Hepatocyte (in vitro differentiated cells): ENCODE results near the gene ABHD3.

Source experiments
- CTCF ChIP-seq: fragments of 200-600 bp; sonication (generic); IDR thresholded peaks from 2 replicates; pipeline ENCODE4 v1.5.1; 2016; ENCODE audit warnings: antibody characterized with exemption, mild to moderate bottlenecking; ENCODE audit not compliant: poor library complexity
- EZH2 ChIP-seq: fragments of 200-600 bp; sonication (generic); IDR thresholded peaks from 2 replicates; pipeline ENCODE4 v1.6.1; 2016; ENCODE audit warnings: antibody characterized with exemption, mild to moderate bottlenecking, borderline replicate concordance
- EZH2phosphoT487 ChIP-seq: fragments of 200-600 bp; sonication (generic); IDR thresholded peaks from one replicate; pipeline ENCODE4 v1.6.1; 2018; ENCODE audit warnings: antibody characterized with exemption, mild to moderate bottlenecking, low read depth, moderate library complexity; ENCODE audit not compliant: unreplicated experiment, severe bottlenecking

GRCh38 chr18:21650311-21650710 is 54.3 kb downstream of the ABHD3 start:
- no peak for TF ChIP-seq CTCF
- no peak for TF ChIP-seq EZH2phosphoT487
- TF ChIP-seq EZH2 = no peak
